Raji (cell line): ENCODE data around the gene PISD.

Experiments used
- POLR2A ChIP-seq: IDR thresholded peaks from 2 replicates; pipeline ENCODE4 v1.6.1; 2011; ENCODE audit warnings: low read depth, low read length, control low read depth; ENCODE audit not compliant: insufficient read depth

PISD gene

GRCh38 chr22:31652911-31653684, 8.9 kb downstream of the PISD start:
- TF ChIP-seq POLR2A: no peak

- no peak for TF ChIP-seq POLR2A
These were observed 9.9 kb downstream of the PISD start for GRCh38 chr22:31652088-31652487.

GRCh38 chr22:31651664-31652063, 10.4 kb downstream of the PISD start:
- TF ChIP-seq POLR2A: no peak

GRCh38 chr22:31650391-31650790, 11.6 kb downstream of the PISD start:
- no peak for TF ChIP-seq POLR2A

GRCh38 chr22:31647523-31648320, 14.3 kb downstream of the PISD start:
- TF ChIP-seq POLR2A: no peak

GRCh38 chr22:31647066-31647465, 14.9 kb downstream of the PISD start:
- no peak for TF ChIP-seq POLR2A

- no peak for TF ChIP-seq POLR2A
These were observed 15.6 kb downstream of the PISD start for GRCh38 chr22:31646186-31647019.

GRCh38 chr22:31639436-31640039, 22.5 kb downstream of the PISD start:
- TF ChIP-seq POLR2A: no peak

GRCh38 chr22:31637891-31638618, 24.0 kb downstream of the PISD start:
- peak; percentile 56 for TF ChIP-seq POLR2A

- TF ChIP-seq POLR2A: peak; percentile 39; the same call in 1 of the 2 replicates
These were observed 24.5 kb downstream of the PISD start for GRCh38 chr22:31637447-31637890.

- TF ChIP-seq POLR2A: no peak
These were observed 26.2 kb downstream of the PISD start for GRCh38 chr22:31635638-31636306.

- TF ChIP-seq POLR2A: no peak
These were observed 30.6 kb downstream of the PISD start for GRCh38 chr22:31631436-31631835.
